H9 (cell line): ENCODE measurements around the gene YIPF2. TPM values are rescaled to one million over a fixed set of nuclear protein-coding genes. Genes with fewer than 3 reads are reported as not detected.

Experiments
- DNase-seq: peaks from one replicate; pipeline ENCODE4 v3.0.0-alpha.2; 2017
- H2AFZ ChIP-seq: one replicate; pipeline ENCODE4 v1.6.1; 2013; ENCODE audit warnings: mild to moderate bottlenecking, low read length, control low read depth, moderate library complexity
- H2AK5ac ChIP-seq: 2 replicates; pipeline ENCODE4 v1.6.1; 2013; ENCODE audit warnings: low read length, control low read depth, mixed read lengths; ENCODE audit not compliant: insufficient read length
- H2BK120ac ChIP-seq: one replicate; pipeline ENCODE4 v1.6.1; 2013; ENCODE audit warnings: low read depth, mild to moderate bottlenecking, low read length, control low read depth, inconsistent platforms; ENCODE audit not compliant: poor library complexity, severe bottlenecking
- H2BK12ac ChIP-seq: 2 replicates; pipeline ENCODE4 v1.6.1; 2013; ENCODE audit warnings: low read length, control low read depth, mixed read lengths, low read depth; ENCODE audit not compliant: insufficient read length
- H2BK15ac ChIP-seq: 2 replicates; pipeline ENCODE4 v1.6.1; 2013; ENCODE audit warnings: low read depth, low read length, control low read depth
- H2BK20ac ChIP-seq: one replicate; pipeline ENCODE4 v1.6.1; 2013; ENCODE audit warnings: low read depth, mild to moderate bottlenecking, low read length, control low read depth, inconsistent platforms; ENCODE audit not compliant: poor library complexity, severe bottlenecking
- H2BK5ac ChIP-seq: 2 replicates; pipeline ENCODE4 v1.6.1; 2013; ENCODE audit warnings: low read length, control low read depth, mixed read lengths; ENCODE audit not compliant: insufficient read length
- H3K14ac ChIP-seq: 2 replicates; pipeline ENCODE4 v1.6.1; 2013; ENCODE audit warnings: low read length, control low read depth; ENCODE audit not compliant: insufficient read depth
- H3K18ac ChIP-seq: 2 replicates; pipeline ENCODE4 v1.6.1; 2013; ENCODE audit warnings: low read depth, mild to moderate bottlenecking, mixed read lengths, low read length, control low read depth; ENCODE audit not compliant: insufficient read length
- H3K23ac ChIP-seq: 2 replicates; pipeline ENCODE4 v1.6.1; 2013; ENCODE audit warnings: low read length, control low read depth, mixed read lengths, low read depth; ENCODE audit not compliant: insufficient read length
- H3K23me2 ChIP-seq: 2 replicates; pipeline ENCODE4 v1.6.1; 2013; ENCODE audit warnings: low read depth, mild to moderate bottlenecking, mixed read lengths, low read length, control low read depth; ENCODE audit not compliant: insufficient read length, poor library complexity, severe bottlenecking
- H3K27ac ChIP-seq: 2 replicates; pipeline ENCODE4 v1.5.1; 2013; ENCODE audit warnings: low read length, control low read depth, mixed read lengths, low read depth; ENCODE audit not compliant: insufficient read length
- H3K27me3 ChIP-seq: 2 replicates; pipeline ENCODE4 v1.6.1; 2013; ENCODE audit warnings: low read length, control low read depth, inconsistent platforms; ENCODE audit not compliant: insufficient read depth
- H3K4ac ChIP-seq: 2 replicates; pipeline ENCODE4 v1.6.1; 2013; ENCODE audit warnings: low read depth, mild to moderate bottlenecking, control low read depth, inconsistent platforms, low read length, moderate library complexity
- H3K4me1 ChIP-seq: 2 replicates; pipeline ENCODE4 v1.6.1; 2013; ENCODE audit warnings: low read length, control low read depth, inconsistent platforms; ENCODE audit not compliant: insufficient read depth
- H3K4me2 ChIP-seq: 2 replicates; pipeline ENCODE4 v1.6.1; 2013; ENCODE audit warnings: low read length, control low read depth, mixed read lengths; ENCODE audit not compliant: insufficient read length, insufficient read depth
- H3K56ac ChIP-seq: 2 replicates; pipeline ENCODE4 v1.6.1; 2013; ENCODE audit warnings: low read depth, mild to moderate bottlenecking, mixed read lengths, low read length, control low read depth; ENCODE audit not compliant: insufficient read length
- H3K79me1 ChIP-seq: 2 replicates; pipeline ENCODE4 v1.6.1; 2013; ENCODE audit warnings: low read depth, mild to moderate bottlenecking, moderate library complexity, low read length, control low read depth, inconsistent platforms; ENCODE audit not compliant: insufficient read depth, poor library complexity, severe bottlenecking
- H3K79me2 ChIP-seq: 2 replicates; pipeline ENCODE4 v1.6.1; 2013; ENCODE audit warnings: low read length, control low read depth, inconsistent platforms; ENCODE audit not compliant: insufficient read depth
- H3K9ac ChIP-seq: 2 replicates; pipeline ENCODE4 v1.6.1; 2013; ENCODE audit warnings: low read length, control low read depth, mixed read lengths; ENCODE audit not compliant: insufficient read length; ENCODE audit errors: extremely low read depth
- H3K9me3 ChIP-seq: one replicate; pipeline ENCODE4 v1.6.1; 2013; ENCODE audit warnings: low read depth, low read length, inconsistent platforms; ENCODE audit not compliant: control insufficient read depth
- H3T11ph ChIP-seq: one replicate; pipeline ENCODE4 v1.6.1; 2013; ENCODE audit warnings: mild to moderate bottlenecking, low read length, control low read depth, inconsistent platforms
- H4K20me1 ChIP-seq: one replicate; pipeline ENCODE4 v1.6.1; 2013; ENCODE audit not compliant: control insufficient read depth, insufficient read length, insufficient read depth
- H4K5ac ChIP-seq: 2 replicates; pipeline ENCODE4 v1.6.1; 2013; ENCODE audit warnings: low read depth, mild to moderate bottlenecking, mixed read lengths, low read length, control low read depth; ENCODE audit not compliant: insufficient read length
- H4K8ac ChIP-seq: replicated peaks from 2 replicates; pipeline ENCODE4 v1.6.1; 2013; ENCODE audit warnings: low read length, control low read depth, mixed read lengths, low read depth; ENCODE audit not compliant: insufficient read length
- H4K91ac ChIP-seq: 2 replicates; pipeline ENCODE4 v1.6.1; 2013; ENCODE audit warnings: low read depth, mild to moderate bottlenecking, moderate library complexity, mixed read lengths, low read length, control low read depth; ENCODE audit not compliant: insufficient read length
- H3K27ac Mint-ChIP-seq, 3 experiments: 2 replicates in 2 of 3; 3 replicates in 1 of 3; pipeline ENCODE4 v1.8.0; 2020 to 2021; ENCODE audit warnings: mixed read lengths in 3 of 3, mild to moderate bottlenecking in 1 of 3, moderate library complexity in 1 of 3
- H3K27me3 Mint-ChIP-seq: 2 replicates; pipeline ENCODE4 v1.8.0; 2021; ENCODE audit warnings: low read depth, mild to moderate bottlenecking, moderate library complexity, mixed read lengths
- H3K36me3 Mint-ChIP-seq, 3 experiments: 2 replicates in 2 of 3; 3 replicates in 1 of 3; pipeline ENCODE4 v1.8.0; 2020 to 2021; ENCODE audit warnings: low read depth in 3 of 3, mixed read lengths in 3 of 3; ENCODE audit not compliant: insufficient read depth in 1 of 3
- H3K4me1 Mint-ChIP-seq, 2 experiments: 2 replicates each; pipeline ENCODE4 v1.8.0; 2020; ENCODE audit warnings: mixed read lengths in 2 of 2
- H3K4me3 Mint-ChIP-seq, 2 experiments: 2 replicates in 1 of 2; 3 replicates in 1 of 2; pipeline ENCODE4 v1.8.0; 2020 to 2021; ENCODE audit warnings: mild to moderate bottlenecking in 2 of 2, mixed read lengths in 2 of 2, moderate library complexity in 1 of 2
- H3K9me3 Mint-ChIP-seq, 2 experiments: 2 replicates in 1 of 2; 3 replicates in 1 of 2; pipeline ENCODE4 v1.8.0; 2020; ENCODE audit warnings: mild to moderate bottlenecking in 2 of 2, mixed read lengths in 2 of 2, moderate library complexity in 1 of 2
- WGBS: extraction: QIAGEN DNeasy Blood & Tissue Kit; methylation state at CpG from one replicate; pipeline ENCODE4 v1.1.7; 2013; ENCODE audit warnings: missing lambda C conversion rate, low lambda C conversion rate, mixed read lengths; ENCODE audit not compliant: insufficient read length; ENCODE audit errors: extremely low coverage; 5-methylcytosine and 5-hydroxymethylcytosine counted together
- total RNA-seq: library from RNA; stranded (reverse); gene quantifications from 2 replicates; pipeline ENCODE4 v1.2.1, GENCODE V29; 2021
- TF ChIP-seq, protein P1 (sequence below): fragments of 200-600 bp; sonication (generic); conservative IDR thresholded peaks from 3 replicates; pipeline ENCODE4 v1.8.0; 2021; ENCODE audit warnings: antibody characterized with exemption, mild to moderate bottlenecking

Gene YIPF2
- total RNA-seq, 1 experiment from 2014 or later, result 58.2 TPM

DNA sequence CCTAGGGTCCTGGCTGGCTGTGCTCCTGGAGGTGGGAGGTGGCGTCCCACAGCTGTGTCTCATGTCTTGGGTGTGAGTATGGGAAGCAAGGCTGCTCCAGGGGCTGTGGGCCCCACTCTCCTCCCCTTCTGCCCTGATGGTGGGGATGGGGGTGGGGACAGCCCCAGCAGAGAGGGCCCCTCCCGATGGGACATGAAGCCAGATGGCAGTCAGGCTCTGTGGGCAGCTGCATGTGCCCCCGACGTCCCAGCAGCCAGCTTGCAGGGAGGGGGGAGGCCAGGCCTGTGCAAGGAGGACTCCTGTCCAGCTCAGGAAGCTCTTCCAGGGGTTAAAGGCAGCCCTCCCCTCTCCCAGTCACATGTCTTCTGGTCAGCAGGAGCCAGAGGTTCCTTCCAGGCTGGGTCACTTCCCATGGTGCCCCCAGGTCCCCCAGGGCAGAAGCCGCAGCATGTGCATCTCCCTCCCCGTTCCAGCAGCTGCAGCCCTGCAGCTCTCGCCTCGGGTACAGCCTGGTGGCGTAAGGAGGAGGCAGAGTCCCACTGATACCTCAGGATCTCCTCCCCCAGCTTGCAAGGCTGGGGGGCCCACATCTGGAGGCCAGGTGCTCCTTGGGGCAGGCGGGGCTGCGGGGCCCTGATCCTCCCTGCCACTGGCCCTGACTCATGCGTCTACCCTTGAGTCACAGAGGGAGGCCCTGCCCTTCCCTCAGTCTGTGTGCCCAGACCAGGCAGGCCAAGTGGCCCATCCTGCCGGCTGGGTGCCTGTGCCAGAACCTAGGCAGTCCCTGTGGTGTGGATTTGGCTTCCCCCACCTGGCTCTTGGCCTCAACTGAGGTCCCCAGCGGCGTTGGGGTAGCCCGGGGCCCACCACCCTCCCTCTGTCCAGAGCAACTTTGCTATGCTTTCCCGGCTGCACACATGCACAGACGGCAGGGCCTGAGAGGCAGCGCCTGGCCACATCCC lies 13.0 kb downstream of the YIPF2 start:
- no peaks in the 10 kb centered on the region for H3K23me2 ChIP-seq
- no peak overlapping the region for H4K8ac ChIP-seq
- H2BK12ac ChIP-seq, result no peak overlapping the region
- Mint-ChIP-seq H3K4me1 (no peaks in the 10 kb centered on the region), H3K36me3 (peaks cover 11 to 68% (median 51%) of the 10 kb centered on the region in 3 experiments; a peak in 6 of 7 replicates), H3K27ac (no peak overlapping the region), H3K4me3 (no peak overlapping the region), H3K9me3 (no peaks in the 10 kb centered on the region), H3K27me3 (no peaks in the 10 kb centered on the region)
- H2AFZ ChIP-seq, result no peak overlapping the region
- TF ChIP-seq, protein P1, sequence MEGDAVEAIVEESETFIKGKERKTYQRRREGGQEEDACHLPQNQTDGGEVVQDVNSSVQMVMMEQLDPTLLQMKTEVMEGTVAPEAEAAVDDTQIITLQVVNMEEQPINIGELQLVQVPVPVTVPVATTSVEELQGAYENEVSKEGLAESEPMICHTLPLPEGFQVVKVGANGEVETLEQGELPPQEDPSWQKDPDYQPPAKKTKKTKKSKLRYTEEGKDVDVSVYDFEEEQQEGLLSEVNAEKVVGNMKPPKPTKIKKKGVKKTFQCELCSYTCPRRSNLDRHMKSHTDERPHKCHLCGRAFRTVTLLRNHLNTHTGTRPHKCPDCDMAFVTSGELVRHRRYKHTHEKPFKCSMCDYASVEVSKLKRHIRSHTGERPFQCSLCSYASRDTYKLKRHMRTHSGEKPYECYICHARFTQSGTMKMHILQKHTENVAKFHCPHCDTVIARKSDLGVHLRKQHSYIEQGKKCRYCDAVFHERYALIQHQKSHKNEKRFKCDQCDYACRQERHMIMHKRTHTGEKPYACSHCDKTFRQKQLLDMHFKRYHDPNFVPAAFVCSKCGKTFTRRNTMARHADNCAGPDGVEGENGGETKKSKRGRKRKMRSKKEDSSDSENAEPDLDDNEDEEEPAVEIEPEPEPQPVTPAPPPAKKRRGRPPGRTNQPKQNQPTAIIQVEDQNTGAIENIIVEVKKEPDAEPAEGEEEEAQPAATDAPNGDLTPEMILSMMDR, result no peak
- no peak overlapping the region for H2BK15ac ChIP-seq
- no CpG with 5 or more reads among the region's 19 CpGs for WGBS
- no peak overlapping the region for H3K18ac ChIP-seq
- no peak overlapping the region for H3K4me2 ChIP-seq
- H3K4ac ChIP-seq, result no peak overlapping the region
- no peak overlapping the region; the same call in 1 of the 2 replicates for H3K14ac ChIP-seq
- no peak overlapping the region for H2BK120ac ChIP-seq
- H2AK5ac ChIP-seq, result no peak overlapping the region
- DNase-seq, result peak; percentile 22
- H3K4me1 ChIP-seq, result no peaks in the 10 kb centered on the region
- H3K79me1 ChIP-seq, result no peaks in the 10 kb centered on the region
- H2BK5ac ChIP-seq, result no peak overlapping the region
- H3K79me2 ChIP-seq, result no peaks in the 10 kb centered on the region
- H2BK20ac ChIP-seq, result no peak overlapping the region
- no peak overlapping the region for H3K56ac ChIP-seq
- H4K20me1 ChIP-seq, result no peaks in the 10 kb centered on the region
- H3K27me3 ChIP-seq, result no peaks in the 10 kb centered on the region
- H3T11ph ChIP-seq, result no peak overlapping the region
- no peaks in the 10 kb centered on the region for H3K9me3 ChIP-seq
- H4K5ac ChIP-seq, result no peak overlapping the region
- no peak overlapping the region for H4K91ac ChIP-seq
- H3K27ac ChIP-seq, result no peak overlapping the region
- H3K9ac ChIP-seq, result no peak overlapping the region
- H3K23ac ChIP-seq, result no peak overlapping the region
